H9 (cell line): Measurements from ENCODE around the gene CRAMP1. TPM values are rescaled to one million over a fixed set of nuclear protein-coding genes. Genes with fewer than 3 reads are reported as not detected.

ENCODE experiments used
- DNase-seq: peaks from one replicate; pipeline ENCODE4 v3.0.0-alpha.2; 2017
- H2AFZ ChIP-seq: one replicate; pipeline ENCODE4 v1.6.1; 2013; ENCODE audit warnings: mild to moderate bottlenecking, low read length, control low read depth, moderate library complexity
- H2AK5ac ChIP-seq: 2 replicates; pipeline ENCODE4 v1.6.1; 2013; ENCODE audit warnings: low read length, control low read depth, mixed read lengths; ENCODE audit not compliant: insufficient read length
- H2BK120ac ChIP-seq: one replicate; pipeline ENCODE4 v1.6.1; 2013; ENCODE audit warnings: low read depth, mild to moderate bottlenecking, low read length, control low read depth, inconsistent platforms; ENCODE audit not compliant: poor library complexity, severe bottlenecking
- H2BK12ac ChIP-seq: 2 replicates; pipeline ENCODE4 v1.6.1; 2013; ENCODE audit warnings: low read length, control low read depth, mixed read lengths, low read depth; ENCODE audit not compliant: insufficient read length
- H2BK15ac ChIP-seq: 2 replicates; pipeline ENCODE4 v1.6.1; 2013; ENCODE audit warnings: low read depth, low read length, control low read depth
- H2BK20ac ChIP-seq: one replicate; pipeline ENCODE4 v1.6.1; 2013; ENCODE audit warnings: low read depth, mild to moderate bottlenecking, low read length, control low read depth, inconsistent platforms; ENCODE audit not compliant: poor library complexity, severe bottlenecking
- H2BK5ac ChIP-seq: 2 replicates; pipeline ENCODE4 v1.6.1; 2013; ENCODE audit warnings: low read length, control low read depth, mixed read lengths; ENCODE audit not compliant: insufficient read length
- H3K14ac ChIP-seq: 2 replicates; pipeline ENCODE4 v1.6.1; 2013; ENCODE audit warnings: low read length, control low read depth; ENCODE audit not compliant: insufficient read depth
- H3K18ac ChIP-seq: 2 replicates; pipeline ENCODE4 v1.6.1; 2013; ENCODE audit warnings: low read depth, mild to moderate bottlenecking, mixed read lengths, low read length, control low read depth; ENCODE audit not compliant: insufficient read length
- H3K23ac ChIP-seq: 2 replicates; pipeline ENCODE4 v1.6.1; 2013; ENCODE audit warnings: low read length, control low read depth, mixed read lengths, low read depth; ENCODE audit not compliant: insufficient read length
- H3K23me2 ChIP-seq: 2 replicates; pipeline ENCODE4 v1.6.1; 2013; ENCODE audit warnings: low read depth, mild to moderate bottlenecking, mixed read lengths, low read length, control low read depth; ENCODE audit not compliant: insufficient read length, poor library complexity, severe bottlenecking
- H3K27ac ChIP-seq: 2 replicates; pipeline ENCODE4 v1.5.1; 2013; ENCODE audit warnings: low read length, control low read depth, mixed read lengths, low read depth; ENCODE audit not compliant: insufficient read length
- H3K27me3 ChIP-seq: 2 replicates; pipeline ENCODE4 v1.6.1; 2013; ENCODE audit warnings: low read length, control low read depth, inconsistent platforms; ENCODE audit not compliant: insufficient read depth
- H3K4ac ChIP-seq: 2 replicates; pipeline ENCODE4 v1.6.1; 2013; ENCODE audit warnings: low read depth, mild to moderate bottlenecking, control low read depth, inconsistent platforms, low read length, moderate library complexity
- H3K4me1 ChIP-seq: 2 replicates; pipeline ENCODE4 v1.6.1; 2013; ENCODE audit warnings: low read length, control low read depth, inconsistent platforms; ENCODE audit not compliant: insufficient read depth
- H3K4me2 ChIP-seq: 2 replicates; pipeline ENCODE4 v1.6.1; 2013; ENCODE audit warnings: low read length, control low read depth, mixed read lengths; ENCODE audit not compliant: insufficient read length, insufficient read depth
- H3K56ac ChIP-seq: 2 replicates; pipeline ENCODE4 v1.6.1; 2013; ENCODE audit warnings: low read depth, mild to moderate bottlenecking, mixed read lengths, low read length, control low read depth; ENCODE audit not compliant: insufficient read length
- H3K79me1 ChIP-seq: 2 replicates; pipeline ENCODE4 v1.6.1; 2013; ENCODE audit warnings: low read depth, mild to moderate bottlenecking, moderate library complexity, low read length, control low read depth, inconsistent platforms; ENCODE audit not compliant: insufficient read depth, poor library complexity, severe bottlenecking
- H3K79me2 ChIP-seq: 2 replicates; pipeline ENCODE4 v1.6.1; 2013; ENCODE audit warnings: low read length, control low read depth, inconsistent platforms; ENCODE audit not compliant: insufficient read depth
- H3K9ac ChIP-seq: 2 replicates; pipeline ENCODE4 v1.6.1; 2013; ENCODE audit warnings: low read length, control low read depth, mixed read lengths; ENCODE audit not compliant: insufficient read length; ENCODE audit errors: extremely low read depth
- H3K9me3 ChIP-seq: one replicate; pipeline ENCODE4 v1.6.1; 2013; ENCODE audit warnings: low read depth, low read length, inconsistent platforms; ENCODE audit not compliant: control insufficient read depth
- H3T11ph ChIP-seq: one replicate; pipeline ENCODE4 v1.6.1; 2013; ENCODE audit warnings: mild to moderate bottlenecking, low read length, control low read depth, inconsistent platforms
- H4K20me1 ChIP-seq: one replicate; pipeline ENCODE4 v1.6.1; 2013; ENCODE audit not compliant: control insufficient read depth, insufficient read length, insufficient read depth
- H4K5ac ChIP-seq: 2 replicates; pipeline ENCODE4 v1.6.1; 2013; ENCODE audit warnings: low read depth, mild to moderate bottlenecking, mixed read lengths, low read length, control low read depth; ENCODE audit not compliant: insufficient read length
- H4K8ac ChIP-seq: replicated peaks from 2 replicates; pipeline ENCODE4 v1.6.1; 2013; ENCODE audit warnings: low read length, control low read depth, mixed read lengths, low read depth; ENCODE audit not compliant: insufficient read length
- H4K91ac ChIP-seq: 2 replicates; pipeline ENCODE4 v1.6.1; 2013; ENCODE audit warnings: low read depth, mild to moderate bottlenecking, moderate library complexity, mixed read lengths, low read length, control low read depth; ENCODE audit not compliant: insufficient read length
- H3K27ac Mint-ChIP-seq, 3 experiments: 2 replicates in 2 of 3; 3 replicates in 1 of 3; pipeline ENCODE4 v1.8.0; 2020 to 2021; ENCODE audit warnings: mixed read lengths in 3 of 3, mild to moderate bottlenecking in 1 of 3, moderate library complexity in 1 of 3
- H3K27me3 Mint-ChIP-seq: 2 replicates; pipeline ENCODE4 v1.8.0; 2021; ENCODE audit warnings: low read depth, mild to moderate bottlenecking, moderate library complexity, mixed read lengths
- H3K36me3 Mint-ChIP-seq, 3 experiments: 2 replicates in 2 of 3; 3 replicates in 1 of 3; pipeline ENCODE4 v1.8.0; 2020 to 2021; ENCODE audit warnings: low read depth in 3 of 3, mixed read lengths in 3 of 3; ENCODE audit not compliant: insufficient read depth in 1 of 3
- H3K4me1 Mint-ChIP-seq, 2 experiments: 2 replicates each; pipeline ENCODE4 v1.8.0; 2020; ENCODE audit warnings: mixed read lengths in 2 of 2
- H3K4me3 Mint-ChIP-seq, 2 experiments: 2 replicates in 1 of 2; 3 replicates in 1 of 2; pipeline ENCODE4 v1.8.0; 2020 to 2021; ENCODE audit warnings: mild to moderate bottlenecking in 2 of 2, mixed read lengths in 2 of 2, moderate library complexity in 1 of 2
- H3K9me3 Mint-ChIP-seq, 2 experiments: 2 replicates in 1 of 2; 3 replicates in 1 of 2; pipeline ENCODE4 v1.8.0; 2020; ENCODE audit warnings: mild to moderate bottlenecking in 2 of 2, mixed read lengths in 2 of 2, moderate library complexity in 1 of 2
- WGBS: extraction: QIAGEN DNeasy Blood & Tissue Kit; methylation state at CpG from one replicate; pipeline ENCODE4 v1.1.7; 2013; ENCODE audit warnings: missing lambda C conversion rate, low lambda C conversion rate, mixed read lengths; ENCODE audit not compliant: insufficient read length; ENCODE audit errors: extremely low coverage; 5-methylcytosine and 5-hydroxymethylcytosine counted together
- total RNA-seq: library from RNA; stranded (reverse); gene quantifications from 2 replicates; pipeline ENCODE4 v1.2.1, GENCODE V29; 2021
- TF ChIP-seq, protein P1 (sequence below): fragments of 200-600 bp; sonication (generic); conservative IDR thresholded peaks from 3 replicates; pipeline ENCODE4 v1.8.0; 2021; ENCODE audit warnings: antibody characterized with exemption, mild to moderate bottlenecking

Gene CRAMP1
- total RNA-seq, 1 experiment from 2014 or later: 46.2 TPM

DNA sequence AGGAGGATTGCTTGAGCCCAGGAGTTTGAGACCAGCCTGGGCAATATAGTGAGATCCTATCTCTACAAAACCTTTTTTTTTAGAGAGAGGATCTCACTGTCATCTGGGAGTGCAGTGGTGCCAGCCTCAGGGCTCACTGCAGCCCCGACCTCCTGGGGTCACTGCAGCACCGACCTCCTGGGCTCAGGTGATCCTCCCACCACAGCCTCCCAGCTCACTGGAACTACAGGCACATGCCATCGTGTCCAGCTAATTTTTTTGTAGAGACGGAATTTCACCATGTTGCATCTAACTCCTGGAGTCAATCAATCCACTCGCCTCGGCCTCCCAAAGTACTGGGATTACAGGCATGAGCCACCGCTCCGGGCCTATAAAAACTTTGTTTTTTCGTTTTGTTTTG, 109.2 kb downstream of the CRAMP1 start:
- H4K20me1 ChIP-seq: no peaks in the 10 kb centered on the region
- no peak overlapping the region for H4K91ac ChIP-seq
- H2BK20ac ChIP-seq: no peak overlapping the region
- DNase-seq: no peak
- H2AK5ac ChIP-seq: no peak overlapping the region
- Mint-ChIP-seq H3K36me3 (peaks cover 0 to 3% (median 2%) of the 10 kb centered on the region in 3 experiments; a peak in 2 of 7 replicates), H3K4me3 (no peak overlapping the region), H3K4me1 (peaks cover 0 to 7% of the 10 kb centered on the region in 2 experiments; a peak in 3 of 4 replicates), H3K27me3 (no peaks in the 10 kb centered on the region), H3K9me3 (no peaks in the 10 kb centered on the region), H3K27ac (no peak overlapping the region)
- H3K23ac ChIP-seq: no peak overlapping the region
- no peak overlapping the region for H3T11ph ChIP-seq
- H2BK15ac ChIP-seq: no peak overlapping the region
- WGBS: no CpG with 5 or more reads among the region's 9 CpGs
- H3K9ac ChIP-seq: no peak overlapping the region
- H4K8ac ChIP-seq: no peak overlapping the region
- H3K79me1 ChIP-seq: no peaks in the 10 kb centered on the region
- no peak overlapping the region for H2BK120ac ChIP-seq
- no peak overlapping the region for H4K5ac ChIP-seq
- H3K4me2 ChIP-seq: no peak overlapping the region
- no peak overlapping the region for H2AFZ ChIP-seq
- no peak overlapping the region for H3K4ac ChIP-seq
- no peak overlapping the region for H2BK12ac ChIP-seq
- H2BK5ac ChIP-seq: no peak overlapping the region
- no peak overlapping the region for H3K56ac ChIP-seq
- no peaks in the 10 kb centered on the region for H3K9me3 ChIP-seq
- no peaks in the 10 kb centered on the region for H3K27me3 ChIP-seq
- H3K4me1 ChIP-seq: no peaks in the 10 kb centered on the region
- no peak overlapping the region for H3K27ac ChIP-seq
- H3K14ac ChIP-seq: no peak overlapping the region
- no peaks in the 10 kb centered on the region for H3K79me2 ChIP-seq
- no peak overlapping the region for H3K18ac ChIP-seq
- H3K23me2 ChIP-seq: no peaks in the 10 kb centered on the region
- TF ChIP-seq, protein P1, sequence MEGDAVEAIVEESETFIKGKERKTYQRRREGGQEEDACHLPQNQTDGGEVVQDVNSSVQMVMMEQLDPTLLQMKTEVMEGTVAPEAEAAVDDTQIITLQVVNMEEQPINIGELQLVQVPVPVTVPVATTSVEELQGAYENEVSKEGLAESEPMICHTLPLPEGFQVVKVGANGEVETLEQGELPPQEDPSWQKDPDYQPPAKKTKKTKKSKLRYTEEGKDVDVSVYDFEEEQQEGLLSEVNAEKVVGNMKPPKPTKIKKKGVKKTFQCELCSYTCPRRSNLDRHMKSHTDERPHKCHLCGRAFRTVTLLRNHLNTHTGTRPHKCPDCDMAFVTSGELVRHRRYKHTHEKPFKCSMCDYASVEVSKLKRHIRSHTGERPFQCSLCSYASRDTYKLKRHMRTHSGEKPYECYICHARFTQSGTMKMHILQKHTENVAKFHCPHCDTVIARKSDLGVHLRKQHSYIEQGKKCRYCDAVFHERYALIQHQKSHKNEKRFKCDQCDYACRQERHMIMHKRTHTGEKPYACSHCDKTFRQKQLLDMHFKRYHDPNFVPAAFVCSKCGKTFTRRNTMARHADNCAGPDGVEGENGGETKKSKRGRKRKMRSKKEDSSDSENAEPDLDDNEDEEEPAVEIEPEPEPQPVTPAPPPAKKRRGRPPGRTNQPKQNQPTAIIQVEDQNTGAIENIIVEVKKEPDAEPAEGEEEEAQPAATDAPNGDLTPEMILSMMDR: no peak
